B cell (primary cell): ENCODE data around the gene NUCB2. TPM values are rescaled to one million over a fixed set of nuclear protein-coding genes. Genes with fewer than 3 reads are reported as not detected.
"Not testable (repeated sequence)": the region's sequence is repeated elsewhere in the genome, so short reads cannot be mapped to it uniquely, and the experiment has no call there.

Experiments used
- ATAC-seq: fragments of 200-7000 bp; cut with Tn5 transposase; one replicate; pipeline ENCODE4 v1.10.0; 2021; ENCODE audit warnings: low read depth, mild to moderate bottlenecking, moderate number of reproducible peaks, moderate library complexity
- CTCF ChIA-PET: fragments of 350-600 bp; sonication (Branson Sonifier 250); formaldehyde crosslinking; loops from one replicate; lab custom pipeline; 2021; ENCODE audit warnings: antibody characterized with exemption, inconsistent platforms; lab: Charles Lee
- POLR2A ChIA-PET: fragments of 350-600 bp; sonication (Branson Sonifier 250); formaldehyde crosslinking; loops from one replicate; lab custom pipeline; 2021; ENCODE audit warnings: antibody characterized with exemption; lab: Charles Lee
- DNase-seq: peaks from one replicate; pipeline ENCODE4 v3.0.0; 2013
- H2AFZ ChIP-seq: 2 replicates; pipeline ENCODE4 v1.6.1; 2012; ENCODE audit warnings: mild to moderate bottlenecking, low read depth, low read length; ENCODE audit not compliant: insufficient read depth, poor library complexity, severe bottlenecking
- H3K27ac ChIP-seq, 2 donors: 1 replicate in 1 of 2; 2 replicates in 1 of 2; pipeline ENCODE4 v1.5.1; 2012 to 2013; ENCODE audit warnings: low read length in 2 of 2, mild to moderate bottlenecking in 2 of 2, moderate library complexity in 1 of 2
- H3K27me3 ChIP-seq, 4 experiments: fragments of 200-600 bp in 1 of 4; sonication (generic) in 1 of 4; replicated peaks in 1 of 4; 1 replicate in 2 of 4; 2 replicates in 2 of 4; pipeline versions ENCODE4 v1.6.1 to v1.7.0; 2013 to 2016; ENCODE audit warnings: low read length in 3 of 4, mild to moderate bottlenecking in 2 of 4, mixed read lengths in 1 of 4, moderate library complexity in 1 of 4; ENCODE audit not compliant: insufficient read depth in 4 of 4, control insufficient read depth in 3 of 4; ENCODE audit errors: control extremely low read depth in 1 of 4
- H3K36me3 ChIP-seq, 2 experiments: replicated peaks in 1 of 2; 1 replicate in 1 of 2; 2 replicates in 1 of 2; pipeline versions ENCODE4 v1.6.1 to v1.7.1; 2013; ENCODE audit warnings: low read length in 1 of 2; ENCODE audit not compliant: insufficient read depth in 2 of 2, control insufficient read depth in 1 of 2; ENCODE audit errors: control extremely low read depth in 1 of 2, extremely low read depth in 1 of 2
- H3K4me1 ChIP-seq, 2 donors: fragments of 200-600 bp in 1 of 2; sonication (generic) in 1 of 2; 1 replicate in 1 of 2; 2 replicates in 1 of 2; pipeline versions ENCODE4 v1.5.1 to v1.6.1; 2013 to 2017; ENCODE audit warnings: low read length in 2 of 2; ENCODE audit not compliant: control insufficient read depth in 2 of 2, insufficient read depth in 2 of 2
- H3K4me2 ChIP-seq: replicated peaks from 2 replicates; pipeline ENCODE3; 2012; ENCODE audit warnings: mild to moderate bottlenecking, low read depth, low read length; ENCODE audit not compliant: poor library complexity, severe bottlenecking
- H3K4me3 ChIP-seq, 5 experiments: fragments of 200-600 bp in 1 of 5; sonication (generic) in 1 of 5; 1 replicate in 3 of 5; 2 replicates in 2 of 5; pipeline versions ENCODE4 v1.5.1 to v1.7.0; 2011 to 2016; ENCODE audit warnings: low read length in 4 of 5, mild to moderate bottlenecking in 4 of 5, low read depth in 2 of 5, control low read depth in 1 of 5, moderate library complexity in 1 of 5; ENCODE audit not compliant: insufficient read depth in 1 of 5; ENCODE audit errors: control extremely low read depth in 1 of 5, extremely low read depth in 1 of 5
- H3K79me2 ChIP-seq: fragments of 200-600 bp; sonication (generic); one replicate; pipeline ENCODE4 v1.6.0; 2016; ENCODE audit warnings: low read length; ENCODE audit not compliant: control insufficient read depth, insufficient read depth
- H3K9ac ChIP-seq: fragments of 200-600 bp; sonication (generic); 2 replicates; pipeline ENCODE4 v1.6.1; 2017; ENCODE audit warnings: mild to moderate bottlenecking, low read length, moderate library complexity
- H3K9me3 ChIP-seq, 3 donors: one replicate each; pipeline versions ENCODE4 v1.6.1 to v1.7.1; 2013; ENCODE audit warnings: low read length in 2 of 3; ENCODE audit not compliant: control insufficient read depth in 2 of 3, insufficient read depth in 1 of 3; ENCODE audit errors: control extremely low read depth in 1 of 3
- H4K20me1 ChIP-seq: 2 replicates; pipeline ENCODE4 v1.6.0; 2012; ENCODE audit warnings: mild to moderate bottlenecking, low read length; ENCODE audit not compliant: insufficient read depth, control insufficient read depth, poor library complexity, severe bottlenecking
- H3K27ac Mint-ChIP-seq: one replicate; pipeline ENCODE4 v1.8.0; 2021; ENCODE audit warnings: mixed read lengths
- H3K27me3 Mint-ChIP-seq: one replicate; pipeline ENCODE4 v1.8.0; 2021; ENCODE audit warnings: mixed read lengths
- H3K4me1 Mint-ChIP-seq: one replicate; pipeline ENCODE4 v1.8.0; 2021; ENCODE audit warnings: mixed read lengths
- H3K4me3 Mint-ChIP-seq: one replicate; pipeline ENCODE4 v1.8.0; 2021; ENCODE audit warnings: mixed read lengths
- H3K9me3 Mint-ChIP-seq: one replicate; pipeline ENCODE4 v1.8.0; 2022; ENCODE audit warnings: mixed read lengths; ENCODE audit not compliant: insufficient read depth
- EZH2 ChIP-seq: IDR thresholded peaks from 2 replicates; pipeline ENCODE4 v1.6.1; 2012; ENCODE audit warnings: borderline replicate concordance, low read depth, mild to moderate bottlenecking, moderate library complexity, low read length; ENCODE audit not compliant: insufficient read depth, poor library complexity, severe bottlenecking
- WGBS: methylation state at CpG from one replicate; pipeline ENCODE4 v1.1.5; 2013; ENCODE audit warnings: missing lambda C conversion rate; ENCODE audit not compliant: insufficient coverage; 5-methylcytosine and 5-hydroxymethylcytosine counted together
- intact Hi-C: fragments of 100-400 bp; cut with micrococcal nuclease; formaldehyde crosslinking; loops from one replicate; pipeline ENCODE4 v1.10.0; 2022
- polyA plus RNA-seq: library from polyadenylated mRNA; depleted of rRNA; stranded (reverse); fragments of >200 nt; gene quantifications from 2 replicates; pipeline ENCODE4 v1.2.3, GENCODE V29; 2012
- total RNA-seq, 2 donors: library from RNA; stranded (reverse); fragments of 120-200 nt in 1 of 2; gene quantifications; 1 replicate in 1 of 2; 2 replicates in 1 of 2; pipeline versions ENCODE4 v1.2.3 to v1.2.4, GENCODE V29; 2013 to 2022
- TF ChIP-seq, protein P1 (sequence below): fragments of 200-600 bp; IDR thresholded peaks from one replicate; pipeline ENCODE4 v1.8.0; 2022; ENCODE audit warnings: antibody characterized with exemption, mild to moderate bottlenecking

NUCB2 gene
- total and polyA plus RNA-seq, 2 donors (not counting 1 experiment from before 2014, with no cell fraction given): 1.8 to 6.8 TPM

DNA sequence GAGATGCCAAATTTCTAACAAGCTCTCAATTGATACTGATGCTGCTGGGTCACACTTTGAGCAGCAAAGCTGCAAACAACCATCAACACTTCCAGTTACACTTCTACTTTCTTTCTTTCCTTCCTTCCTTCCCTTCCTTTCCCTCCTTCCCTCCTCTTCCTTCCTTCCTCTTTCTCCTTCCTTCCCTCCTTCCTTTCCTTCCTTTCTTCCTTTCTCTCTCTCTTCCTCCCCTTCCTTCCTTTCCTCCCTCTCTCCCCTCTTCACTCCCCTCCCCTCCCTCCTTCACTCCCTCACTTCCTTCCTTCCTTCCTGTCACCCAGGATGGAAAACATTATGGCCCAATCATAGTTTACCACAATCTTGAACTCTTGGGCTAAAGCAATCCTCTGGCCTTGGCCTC lies 35.8 kb upstream of the NUCB2 start:
- Histone ChIP-seq H4K20me1 (no peaks in the 10 kb centered on the region), H3K4me3 (no peak overlapping the region), H3K36me3 (no peaks in the 10 kb centered on the region), H3K9me3 (no peaks in the 10 kb centered on the region), H3K4me2 (no peak overlapping the region), H3K4me1 (no peaks in the 10 kb centered on the region), H3K27ac (no peak overlapping the region), H3K79me2 (no peaks in the 10 kb centered on the region), H3K9ac (no peak overlapping the region), H2AFZ (no peak overlapping the region), H3K27me3 (peaks cover 0 to 3% (median 0%) of the 10 kb centered on the region in 4 experiments)
- POLR2A ChIA-PET: interaction anchor here (0.6 kb wide), 1 partner anchor 22 kb away, joined by 3 read pairs; no protein-coding TSS in a partner anchor
- intact Hi-C loops: no loop called here
- TF ChIP-seq, protein P1, sequence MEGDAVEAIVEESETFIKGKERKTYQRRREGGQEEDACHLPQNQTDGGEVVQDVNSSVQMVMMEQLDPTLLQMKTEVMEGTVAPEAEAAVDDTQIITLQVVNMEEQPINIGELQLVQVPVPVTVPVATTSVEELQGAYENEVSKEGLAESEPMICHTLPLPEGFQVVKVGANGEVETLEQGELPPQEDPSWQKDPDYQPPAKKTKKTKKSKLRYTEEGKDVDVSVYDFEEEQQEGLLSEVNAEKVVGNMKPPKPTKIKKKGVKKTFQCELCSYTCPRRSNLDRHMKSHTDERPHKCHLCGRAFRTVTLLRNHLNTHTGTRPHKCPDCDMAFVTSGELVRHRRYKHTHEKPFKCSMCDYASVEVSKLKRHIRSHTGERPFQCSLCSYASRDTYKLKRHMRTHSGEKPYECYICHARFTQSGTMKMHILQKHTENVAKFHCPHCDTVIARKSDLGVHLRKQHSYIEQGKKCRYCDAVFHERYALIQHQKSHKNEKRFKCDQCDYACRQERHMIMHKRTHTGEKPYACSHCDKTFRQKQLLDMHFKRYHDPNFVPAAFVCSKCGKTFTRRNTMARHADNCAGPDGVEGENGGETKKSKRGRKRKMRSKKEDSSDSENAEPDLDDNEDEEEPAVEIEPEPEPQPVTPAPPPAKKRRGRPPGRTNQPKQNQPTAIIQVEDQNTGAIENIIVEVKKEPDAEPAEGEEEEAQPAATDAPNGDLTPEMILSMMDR: no peak
- TF ChIP-seq EZH2: no peak
- no peak for ATAC-seq
- CTCF ChIA-PET: no interaction called here
- no peak for DNase-seq
- Mint-ChIP-seq H3K9me3 (no peaks in the 10 kb centered on the region), H3K27me3 (peaks cover 31% of the 10 kb centered on the region), H3K4me1 (no peaks in the 10 kb centered on the region), H3K27ac (no peak overlapping the region), H3K4me3 (no peak overlapping the region)

DNA sequence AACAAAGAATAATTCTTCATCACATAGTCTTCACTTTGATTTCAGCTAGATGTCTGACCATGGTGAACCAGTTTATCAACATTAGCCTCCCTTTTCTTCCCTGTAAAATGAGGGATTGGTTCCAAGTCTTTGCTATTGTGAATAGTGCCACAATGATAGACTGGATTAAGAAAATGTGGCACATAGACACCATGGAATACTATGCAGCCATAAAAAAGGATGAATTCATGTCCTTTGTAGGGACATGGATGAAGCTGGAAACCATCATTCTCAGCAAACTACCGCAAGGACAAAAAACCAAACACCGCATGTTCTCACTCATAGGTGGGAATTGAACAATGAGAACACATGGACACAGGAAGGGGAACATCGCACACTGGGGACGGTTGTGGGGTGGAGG lies 33.6 kb upstream of the NUCB2 start:
- H3K79me2 ChIP-seq, H3K9me3 Mint-ChIP-seq, H3K36me3 ChIP-seq, H3K4me2 ChIP-seq, H3K27ac ChIP-seq, H4K20me1 ChIP-seq, H3K4me3 Mint-ChIP-seq, DNase-seq, H3K4me3 ChIP-seq, H3K4me1 ChIP-seq, intact Hi-C loops, H3K27me3 ChIP-seq, H3K9ac ChIP-seq, CTCF ChIA-PET, ATAC-seq, H3K9me3 ChIP-seq, H2AFZ ChIP-seq, POLR2A ChIA-PET, H3K4me1 Mint-ChIP-seq, H3K27ac Mint-ChIP-seq: not testable (repeated sequence)
- no CpG with 5 or more reads among the region's 4 CpGs for WGBS
- peaks cover 28% of the 10 kb centered on the region for H3K27me3 Mint-ChIP-seq
